LNCaP clone FGC (cell line): ENCODE results near the gene WASHC2C.
A peak's percentile ranks its signal among the peaks of the same experiment; 100 is the strongest.
"Not testable (repeated sequence)": the region's sequence is repeated elsewhere in the genome, so short reads cannot be mapped to it uniquely, and the experiment has no call there.

Source experiments
- DNase-seq: peaks from one replicate; pipeline ENCODE4 v3.0.0-alpha.2; 2011; ENCODE audit warnings: low read depth
- H3K4me3 ChIP-seq: 2 replicates; pipeline ENCODE4 v1.5.1; 2011; ENCODE audit warnings: mild to moderate bottlenecking, low read depth, low read length, control low read depth
- CTCF ChIP-seq: IDR thresholded peaks from 2 replicates; pipeline ENCODE4 v1.5.1; 2012; ENCODE audit warnings: mild to moderate bottlenecking; ENCODE audit not compliant: control insufficient read depth, insufficient read depth; ENCODE audit errors: extremely low read depth

WASHC2C gene, protein sequence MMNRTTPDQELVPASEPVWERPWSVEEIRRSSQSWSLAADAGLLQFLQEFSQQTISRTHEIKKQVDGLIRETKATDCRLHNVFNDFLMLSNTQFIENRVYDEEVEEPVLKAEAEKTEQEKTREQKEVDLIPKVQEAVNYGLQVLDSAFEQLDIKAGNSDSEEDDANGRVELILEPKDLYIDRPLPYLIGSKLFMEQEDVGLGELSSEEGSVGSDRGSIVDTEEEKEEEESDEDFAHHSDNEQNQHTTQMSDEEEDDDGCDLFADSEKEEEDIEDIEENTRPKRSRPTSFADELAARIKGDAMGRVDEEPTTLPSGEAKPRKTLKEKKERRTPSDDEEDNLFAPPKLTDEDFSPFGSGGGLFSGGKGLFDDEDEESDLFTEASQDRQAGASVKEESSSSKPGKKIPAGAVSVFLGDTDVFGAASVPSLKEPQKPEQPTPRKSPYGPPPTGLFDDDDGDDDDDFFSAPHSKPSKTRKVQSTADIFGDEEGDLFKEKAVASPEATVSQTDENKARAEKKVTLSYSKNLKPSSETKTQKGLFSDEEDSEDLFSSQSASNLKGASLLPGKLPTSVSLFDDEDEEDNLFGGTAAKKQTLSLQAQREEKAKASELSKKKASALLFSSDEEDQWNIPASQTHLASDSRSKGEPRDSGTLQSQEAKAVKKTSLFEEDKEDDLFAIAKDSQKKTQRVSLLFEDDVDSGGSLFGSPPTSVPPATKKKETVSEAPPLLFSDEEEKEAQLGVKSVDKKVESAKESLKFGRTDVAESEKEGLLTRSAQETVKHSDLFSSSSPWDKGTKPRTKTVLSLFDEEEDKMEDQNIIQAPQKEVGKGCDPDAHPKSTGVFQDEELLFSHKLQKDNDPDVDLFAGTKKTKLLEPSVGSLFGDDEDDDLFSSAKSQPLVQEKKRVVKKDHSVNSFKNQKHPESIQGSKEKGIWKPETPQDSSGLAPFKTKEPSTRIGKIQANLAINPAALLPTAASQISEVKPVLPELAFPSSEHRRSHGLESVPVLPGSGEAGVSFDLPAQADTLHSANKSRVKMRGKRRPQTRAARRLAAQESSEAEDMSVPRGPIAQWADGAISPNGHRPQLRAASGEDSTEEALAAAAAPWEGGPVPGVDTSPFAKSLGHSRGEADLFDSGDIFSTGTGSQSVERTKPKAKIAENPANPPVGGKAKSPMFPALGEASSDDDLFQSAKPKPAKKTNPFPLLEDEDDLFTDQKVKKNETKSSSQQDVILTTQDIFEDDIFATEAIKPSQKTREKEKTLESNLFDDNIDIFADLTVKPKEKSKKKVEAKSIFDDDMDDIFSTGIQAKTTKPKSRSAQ (N-terminal part only)

DNA sequence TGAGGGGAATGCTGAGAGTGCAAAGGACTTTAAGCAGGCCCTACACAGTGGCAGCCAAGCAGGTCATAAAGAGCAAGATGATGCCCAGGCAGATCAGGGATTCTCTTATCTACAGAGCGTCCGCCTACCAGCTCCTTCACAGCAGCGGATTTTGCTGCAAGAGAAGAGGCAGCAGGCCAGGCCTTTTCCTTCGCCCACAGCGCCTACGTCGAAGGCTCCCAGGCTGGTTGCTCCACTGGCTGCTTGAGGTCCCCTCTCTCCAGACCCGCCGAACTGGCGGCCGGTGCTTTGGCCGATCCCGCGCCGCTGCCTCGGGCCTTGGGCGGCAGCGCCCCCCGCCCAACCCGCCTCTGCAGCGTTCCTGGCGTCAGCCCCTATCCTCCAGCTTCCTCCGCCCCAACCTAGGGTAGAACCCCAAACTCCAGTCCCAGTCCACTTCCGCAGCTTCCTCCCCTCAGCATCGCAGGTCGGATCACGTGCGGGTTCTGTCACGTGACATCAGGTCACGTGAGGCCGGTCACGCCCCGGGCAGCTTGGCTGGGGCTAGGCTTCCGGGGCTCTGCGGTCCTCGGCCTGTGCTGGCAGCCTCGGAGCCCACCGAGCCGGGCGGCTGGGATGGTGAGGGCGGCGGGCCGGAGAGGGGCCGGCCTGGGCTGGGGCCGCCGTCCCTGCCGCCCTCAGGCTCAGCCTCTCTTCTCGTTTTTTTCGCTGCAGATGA lies at the start of gene WASHC2C:
Gene WASHC2C (plus strand): TSS at position 564 of the 718 bp plus-strand sequence. CDS start 52 bp downstream, at position 616.
- DNase-seq = peak; percentile 8

DNA sequence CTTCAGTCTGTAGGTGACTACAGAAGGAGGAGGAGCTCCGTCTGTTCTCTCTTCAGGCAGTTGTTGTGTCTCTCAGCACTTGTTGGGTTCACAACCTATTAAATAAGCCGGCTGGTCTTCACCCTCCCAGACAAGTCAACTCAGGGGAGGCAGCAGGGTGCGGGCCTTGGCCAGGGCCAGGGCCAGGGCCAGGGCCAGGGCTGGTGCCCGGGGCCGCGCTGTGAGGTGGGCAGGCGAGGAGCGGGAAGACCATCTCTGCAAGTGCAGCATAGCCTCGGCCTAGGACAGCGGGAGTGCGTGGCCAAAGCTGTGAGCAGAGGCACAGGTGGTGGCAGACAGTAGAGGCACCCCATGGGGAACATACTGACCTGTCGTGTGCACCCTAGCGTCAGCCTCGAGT lies 48.6 kb upstream of the WASHC2C start:
- not testable (repeated sequence) for H3K4me3 ChIP-seq, DNase-seq

More for the DNA sequence above, at the start of gene WASHC2C:
- peak within 1 kb of the TSS; percentile 71 for H3K4me3 ChIP-seq

GRCh38 chr10:45710200-45710796 lies 16.8 kb upstream of the WASHC2C start:
- not testable (repeated sequence) for H3K4me3 ChIP-seq, DNase-seq

GRCh38 chr10:45711223-45711622 lies 15.8 kb upstream of the WASHC2C start:
- not testable (repeated sequence) for H3K4me3 ChIP-seq, DNase-seq

DNA sequence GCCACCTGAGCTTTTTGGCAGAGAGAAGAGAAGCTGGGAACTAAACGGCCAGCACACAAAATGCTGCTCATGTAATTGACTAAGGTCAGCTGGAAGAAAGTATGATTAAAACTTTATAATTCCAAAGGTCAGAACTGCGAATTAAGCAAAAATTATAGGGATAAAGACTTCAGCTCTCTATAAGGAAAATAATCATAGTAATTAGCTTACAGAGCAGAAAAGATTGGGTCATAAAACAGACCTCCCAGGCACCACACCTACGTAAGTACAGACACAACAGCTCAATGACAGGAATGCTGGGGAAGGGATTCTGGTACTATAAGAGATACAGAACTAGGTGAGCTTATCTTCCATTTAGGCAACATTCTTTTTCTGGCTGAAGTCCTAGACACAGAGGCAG lies 10.0 kb upstream of the WASHC2C start:
- not testable (repeated sequence) for DNase-seq, H3K4me3 ChIP-seq

DNA sequence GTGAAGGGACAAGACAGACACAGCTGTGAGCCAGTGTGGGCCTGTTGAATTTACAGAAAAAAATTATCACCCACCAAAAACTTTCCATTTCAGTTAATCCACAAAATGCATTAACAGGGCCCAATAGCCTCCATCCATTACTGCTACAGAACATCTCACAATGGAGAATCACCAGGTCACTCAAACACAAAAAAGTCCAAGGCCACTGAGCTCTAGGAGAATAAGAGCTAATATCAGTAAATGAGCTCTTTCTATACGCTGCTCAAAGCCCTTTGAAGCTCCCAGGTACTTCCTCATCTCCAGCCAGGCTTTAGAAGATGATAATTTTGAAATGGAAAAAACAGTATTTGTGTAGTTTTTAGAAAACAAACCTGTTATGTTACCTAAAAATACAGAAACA lies 9.4 kb upstream of the WASHC2C start:
- H3K4me3 ChIP-seq, DNase-seq: not testable (repeated sequence)

- not testable (repeated sequence) for DNase-seq, H3K4me3 ChIP-seq
Measured at GRCh38 chr10:45721503-45721902, 5.6 kb upstream of the WASHC2C start.

DNA sequence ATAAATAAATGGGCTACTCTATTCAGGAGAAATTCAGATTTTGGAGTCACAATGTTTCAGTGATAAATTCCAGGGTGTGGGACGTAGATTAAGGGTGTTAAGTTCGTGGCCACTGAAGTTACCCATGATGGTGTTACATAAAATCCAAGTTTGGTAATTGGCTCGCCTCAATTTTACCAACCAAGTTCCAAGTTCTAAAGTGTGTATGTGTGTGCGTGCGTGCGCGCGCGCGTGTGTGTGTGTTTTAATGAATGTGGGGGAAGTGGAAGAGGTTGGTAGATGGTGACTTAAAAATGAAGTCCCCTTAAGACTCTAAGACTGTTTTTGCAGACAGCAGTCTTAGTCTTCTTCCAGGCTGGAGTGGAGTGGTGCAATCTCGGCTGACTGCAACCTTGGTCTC lies 3.2 kb upstream of the WASHC2C start:
- H3K4me3 ChIP-seq, DNase-seq: not testable (repeated sequence)

GRCh38 chr10:45727421-45727965 lies 427 bp downstream of the WASHC2C start:
- DNase-seq = not testable (repeated sequence)

DNA sequence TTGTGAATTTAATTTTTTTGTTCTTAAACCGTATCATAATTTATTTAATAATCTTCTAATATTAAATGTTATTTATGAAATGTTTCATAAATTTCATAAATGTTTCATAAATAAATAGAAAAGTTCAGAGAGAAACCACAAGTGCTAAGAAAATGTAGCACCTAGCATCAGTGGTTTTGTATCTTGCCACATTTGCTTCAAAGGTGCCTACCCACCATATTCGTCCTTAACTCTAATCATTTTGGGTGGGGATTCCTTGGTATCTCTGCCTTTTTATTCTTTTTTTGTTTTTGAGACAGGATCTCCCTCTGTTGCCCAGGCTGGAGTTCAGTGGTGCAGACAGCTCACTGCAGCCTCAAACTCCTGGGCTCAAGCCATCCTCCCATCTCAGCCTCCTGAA lies 7.4 kb downstream of the WASHC2C start:
- H3K4me3 ChIP-seq, DNase-seq: not testable (repeated sequence)

More at GRCh38 chr10:45727421-45727965, 427 bp downstream of the WASHC2C start:
- peak overlapping the region; percentile 71 for H3K4me3 ChIP-seq

- DNase-seq, H3K4me3 ChIP-seq: not testable (repeated sequence)
- TF ChIP-seq CTCF = peak; percentile 24; the same call in 1 of the 2 replicates
Measured at GRCh38 chr10:45734867-45735266, 7.8 kb downstream of the WASHC2C start.

DNA sequence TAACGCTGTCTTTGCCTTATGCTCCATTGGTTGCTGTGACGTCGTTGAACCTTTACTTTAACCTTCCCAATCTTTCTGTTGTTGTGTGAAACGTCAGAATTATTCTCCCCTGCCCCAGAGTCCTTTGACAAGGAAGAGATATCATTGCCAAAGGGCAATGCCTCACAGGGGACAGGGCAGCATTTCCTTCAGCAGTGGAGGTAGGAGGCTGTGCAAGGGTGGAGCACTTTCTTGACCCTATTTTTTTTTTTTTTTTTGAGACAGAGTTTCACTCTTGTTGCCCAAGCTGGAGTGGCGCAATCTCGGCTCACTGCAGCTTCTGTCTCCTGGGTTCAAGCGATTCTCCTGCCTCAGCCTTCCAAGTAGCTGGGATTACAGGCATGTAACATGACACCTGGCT lies 14.5 kb downstream of the WASHC2C start:
- DNase-seq, H3K4me3 ChIP-seq: not testable (repeated sequence)

GRCh38 chr10:45742014-45742413 lies 14.9 kb downstream of the WASHC2C start:
- DNase-seq, H3K4me3 ChIP-seq: not testable (repeated sequence)

DNA sequence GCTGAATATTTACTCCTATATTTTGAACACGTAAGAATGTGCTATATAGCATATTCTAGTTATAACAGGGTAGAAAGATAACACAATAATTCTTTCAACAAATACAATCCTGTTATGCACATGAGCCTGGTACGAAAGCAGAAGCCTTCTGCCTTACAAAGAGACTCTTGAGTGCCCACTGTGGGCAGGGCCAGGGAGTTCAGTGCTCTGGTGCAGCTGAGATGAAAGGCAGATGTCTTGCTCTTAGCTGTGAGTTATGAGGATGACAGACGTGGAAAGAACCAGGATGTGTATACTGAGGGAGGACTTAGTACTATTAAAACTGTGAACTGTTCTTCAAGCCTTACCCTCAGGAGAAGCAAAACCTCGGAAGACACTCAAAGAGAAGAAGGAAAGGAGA lies 24.1 kb downstream of the WASHC2C start:
- not testable (repeated sequence) for DNase-seq, H3K4me3 ChIP-seq

GRCh38 chr10:45752210-45752609 lies 25.1 kb downstream of the WASHC2C start:
- not testable (repeated sequence) for DNase-seq, H3K4me3 ChIP-seq

GRCh38 chr10:45753979-45754495 lies 27.0 kb downstream of the WASHC2C start:
- H3K4me3 ChIP-seq, DNase-seq: not testable (repeated sequence)
